Right lobe of liver (tissue), 4 donors: ENCODE measurements around the gene PIGP.

Source experiments
- POLR2A ChIP-seq: fragments of 450-650 bp; IDR thresholded peaks from one replicate; pipeline ENCODE4 v1.6.1; 2017; ENCODE audit warnings: antibody characterized with exemption, mild to moderate bottlenecking
- TF ChIP-seq, protein P1 (sequence below), 4 donors: fragments of 200-600 bp in 3 of 4; fragments of 450-650 bp in 1 of 4; IDR thresholded peaks; one replicate each; pipeline versions ENCODE4 v1.5.1 to v1.8.0; 2016 to 2022; ENCODE audit warnings: antibody characterized with exemption in 4 of 4, mild to moderate bottlenecking in 2 of 4
- donor health status: DM: no; HTN: no; CAD: no.
- donor health status: DM: no; HTN: no; CAD: no.
- donor health status: DM: no; HTN: yes; CAD: no.

DNA sequence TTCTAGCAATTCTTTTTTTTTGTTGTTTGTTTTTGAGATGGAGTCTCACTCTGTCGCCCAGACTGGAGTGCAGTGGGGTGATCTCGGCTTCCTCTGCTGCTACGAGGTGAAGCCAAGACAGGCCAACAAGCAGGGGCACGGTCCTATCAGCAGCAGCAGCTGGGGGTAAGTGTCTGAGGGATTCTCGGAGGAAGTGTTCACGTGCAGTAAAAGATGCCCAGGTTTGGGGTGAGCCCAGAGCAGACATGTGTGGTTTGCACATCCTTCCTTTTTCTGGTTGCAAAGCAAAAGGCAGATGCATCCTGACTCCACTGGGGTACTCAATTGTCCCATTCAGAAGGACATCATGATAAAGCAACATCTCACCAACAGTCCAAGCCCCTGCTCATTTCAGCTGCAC lies 27.7 kb downstream of the PIGP start:
- TF ChIP-seq, protein P1, sequence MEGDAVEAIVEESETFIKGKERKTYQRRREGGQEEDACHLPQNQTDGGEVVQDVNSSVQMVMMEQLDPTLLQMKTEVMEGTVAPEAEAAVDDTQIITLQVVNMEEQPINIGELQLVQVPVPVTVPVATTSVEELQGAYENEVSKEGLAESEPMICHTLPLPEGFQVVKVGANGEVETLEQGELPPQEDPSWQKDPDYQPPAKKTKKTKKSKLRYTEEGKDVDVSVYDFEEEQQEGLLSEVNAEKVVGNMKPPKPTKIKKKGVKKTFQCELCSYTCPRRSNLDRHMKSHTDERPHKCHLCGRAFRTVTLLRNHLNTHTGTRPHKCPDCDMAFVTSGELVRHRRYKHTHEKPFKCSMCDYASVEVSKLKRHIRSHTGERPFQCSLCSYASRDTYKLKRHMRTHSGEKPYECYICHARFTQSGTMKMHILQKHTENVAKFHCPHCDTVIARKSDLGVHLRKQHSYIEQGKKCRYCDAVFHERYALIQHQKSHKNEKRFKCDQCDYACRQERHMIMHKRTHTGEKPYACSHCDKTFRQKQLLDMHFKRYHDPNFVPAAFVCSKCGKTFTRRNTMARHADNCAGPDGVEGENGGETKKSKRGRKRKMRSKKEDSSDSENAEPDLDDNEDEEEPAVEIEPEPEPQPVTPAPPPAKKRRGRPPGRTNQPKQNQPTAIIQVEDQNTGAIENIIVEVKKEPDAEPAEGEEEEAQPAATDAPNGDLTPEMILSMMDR (IDR thresholded peaks at IDR 0.05) = no peak
- TF ChIP-seq POLR2A = no peak
